Stimulated activated CD4-positive, alpha-beta T cell treated with anti-CD3 and anti-CD28 coated beads, Interleukin-1b, Interleukin-23, amount 100 ng/mL, for 1 hour (primary cell): ENCODE data around the gene PPP1R26.
"Not testable (repeated sequence)": the region's sequence is repeated elsewhere in the genome, so short reads cannot be mapped to it uniquely, and the experiment has no call there.

Source experiments
- DNase-seq, 2 donors: peaks; one replicate each; pipeline ENCODE4 v3.0.0-alpha.2; 2020; ENCODE audit warnings: low read depth in 2 of 2

Gene PPP1R26

DNA sequence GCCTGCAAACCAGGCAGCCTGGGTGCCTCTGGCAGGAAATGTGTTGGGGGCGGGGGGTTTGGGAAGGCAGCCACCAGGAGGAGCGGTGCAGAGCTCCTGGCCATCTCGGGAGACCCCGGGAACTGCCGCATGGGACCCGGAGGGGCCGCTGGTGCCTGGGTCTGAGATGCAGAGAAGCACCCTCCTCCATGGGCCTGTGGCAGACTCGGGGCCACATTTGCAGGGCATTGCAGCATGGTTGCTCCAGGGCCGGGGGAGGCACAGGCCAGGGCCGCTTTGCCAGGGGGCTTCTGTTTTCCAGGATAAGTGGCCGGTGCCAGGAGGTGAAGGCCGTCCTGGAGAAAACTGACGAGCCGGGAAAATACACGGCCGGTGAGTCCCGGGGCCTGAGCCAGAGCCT lies 43.3 kb downstream of the PPP1R26 start:
- DNase-seq = no peak

DNA sequence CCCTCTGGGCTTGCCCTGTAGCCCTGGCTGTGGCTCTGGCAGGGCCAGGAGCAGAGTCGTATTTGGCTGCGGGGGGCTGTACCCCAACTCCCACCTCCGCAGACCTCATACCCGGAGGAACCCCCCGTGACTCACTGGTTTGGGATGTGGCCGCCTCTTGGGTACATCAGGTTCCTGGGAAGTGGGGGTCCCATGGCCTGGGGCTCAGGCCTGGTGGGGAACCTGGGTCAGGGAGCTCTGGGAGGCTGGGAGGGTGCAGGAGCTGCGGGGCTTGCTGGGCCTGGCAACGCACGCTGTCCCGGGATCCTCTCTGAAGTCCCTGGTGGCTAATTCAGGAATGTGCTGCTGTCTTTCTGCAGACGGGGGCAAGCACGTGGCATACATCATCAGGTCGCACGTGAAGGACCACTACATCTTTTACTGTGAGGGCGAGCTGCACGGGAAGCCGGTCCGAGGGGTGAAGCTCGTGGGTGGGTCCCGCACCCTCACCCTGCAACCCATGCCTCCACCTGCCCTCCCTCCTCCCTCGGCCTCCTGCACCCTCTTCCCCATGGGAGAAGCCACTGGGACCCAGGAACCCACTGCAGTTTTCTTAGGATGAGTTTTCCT lies 44.0 kb downstream of the PPP1R26 start:
- DNase-seq = no peak

- no peak for DNase-seq
Measured at GRCh38 chr9:135524130-135524861, 44.7 kb downstream of the PPP1R26 start.

DNA sequence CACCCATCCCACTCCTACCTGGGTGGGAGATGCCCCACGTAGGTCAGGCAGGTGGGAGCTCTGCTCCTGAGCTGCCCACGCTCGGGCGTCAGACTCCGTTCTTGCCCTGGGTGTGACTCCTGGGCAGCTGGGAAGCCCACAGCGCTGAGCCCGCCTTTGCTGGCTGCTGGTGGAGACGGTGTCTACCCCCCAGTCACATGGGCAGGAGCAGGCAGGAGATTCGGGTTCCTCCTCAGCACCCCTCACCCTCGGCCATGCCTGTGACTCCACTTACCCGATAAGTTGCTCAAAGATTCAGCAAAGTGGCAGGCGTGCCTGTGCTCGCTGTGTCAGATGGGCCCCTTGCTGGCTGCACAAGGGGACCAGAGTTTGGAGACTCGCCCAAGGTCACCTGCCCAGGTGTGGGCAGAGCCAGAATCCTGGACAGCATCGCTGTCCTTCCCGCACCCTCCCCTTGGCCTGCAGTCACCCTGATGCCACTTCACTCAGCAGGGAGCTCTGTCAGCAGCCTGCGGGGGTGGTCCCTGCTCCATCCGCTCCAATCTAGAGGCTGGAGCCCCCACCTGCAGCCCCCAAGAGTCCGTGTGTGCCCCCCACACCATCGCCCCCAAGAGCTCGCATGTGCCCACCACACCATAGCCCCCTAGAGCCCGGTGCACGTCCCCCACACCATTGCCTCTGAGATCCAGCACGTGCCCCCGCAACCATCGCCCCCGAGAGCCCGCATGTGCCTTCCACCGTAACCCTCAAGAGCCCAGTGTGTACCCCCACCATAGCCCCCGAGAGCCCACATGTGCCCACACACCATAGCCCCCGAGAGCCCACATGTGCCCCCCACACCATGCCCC lies 45.9 kb downstream of the PPP1R26 start:
- no peak for DNase-seq

DNA sequence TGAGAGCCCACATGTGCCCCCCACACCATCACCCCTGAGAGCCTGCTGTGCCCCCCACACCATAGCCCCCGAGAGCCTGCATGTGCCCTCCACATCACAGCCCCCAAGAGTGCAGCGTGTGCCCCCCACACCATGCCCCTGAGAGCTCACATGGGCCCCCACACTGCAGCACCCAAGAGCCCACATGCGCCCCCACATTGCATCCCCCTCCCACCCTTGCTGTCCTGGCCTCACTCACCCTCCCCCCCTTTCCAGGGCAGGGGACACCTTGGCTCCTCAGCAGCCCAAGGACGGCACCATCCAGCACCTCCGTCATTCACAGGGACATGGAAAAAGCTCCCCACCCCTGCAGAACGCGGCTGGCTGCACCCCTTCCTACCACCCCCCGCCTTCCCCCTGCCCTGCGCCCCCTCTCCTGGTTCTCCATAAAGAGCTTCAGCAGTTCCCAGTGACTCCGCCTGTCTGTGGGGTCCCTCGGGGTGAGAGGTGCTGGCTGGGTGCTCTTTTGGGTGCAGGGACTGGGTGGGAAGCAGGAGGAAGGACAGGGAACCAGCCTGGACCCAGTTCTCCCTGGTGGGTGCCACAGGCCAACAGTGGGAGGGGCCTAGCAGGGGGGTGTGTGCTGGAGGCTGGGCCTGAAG lies 46.6 kb downstream of the PPP1R26 start:
- DNase-seq = no peak

DNA sequence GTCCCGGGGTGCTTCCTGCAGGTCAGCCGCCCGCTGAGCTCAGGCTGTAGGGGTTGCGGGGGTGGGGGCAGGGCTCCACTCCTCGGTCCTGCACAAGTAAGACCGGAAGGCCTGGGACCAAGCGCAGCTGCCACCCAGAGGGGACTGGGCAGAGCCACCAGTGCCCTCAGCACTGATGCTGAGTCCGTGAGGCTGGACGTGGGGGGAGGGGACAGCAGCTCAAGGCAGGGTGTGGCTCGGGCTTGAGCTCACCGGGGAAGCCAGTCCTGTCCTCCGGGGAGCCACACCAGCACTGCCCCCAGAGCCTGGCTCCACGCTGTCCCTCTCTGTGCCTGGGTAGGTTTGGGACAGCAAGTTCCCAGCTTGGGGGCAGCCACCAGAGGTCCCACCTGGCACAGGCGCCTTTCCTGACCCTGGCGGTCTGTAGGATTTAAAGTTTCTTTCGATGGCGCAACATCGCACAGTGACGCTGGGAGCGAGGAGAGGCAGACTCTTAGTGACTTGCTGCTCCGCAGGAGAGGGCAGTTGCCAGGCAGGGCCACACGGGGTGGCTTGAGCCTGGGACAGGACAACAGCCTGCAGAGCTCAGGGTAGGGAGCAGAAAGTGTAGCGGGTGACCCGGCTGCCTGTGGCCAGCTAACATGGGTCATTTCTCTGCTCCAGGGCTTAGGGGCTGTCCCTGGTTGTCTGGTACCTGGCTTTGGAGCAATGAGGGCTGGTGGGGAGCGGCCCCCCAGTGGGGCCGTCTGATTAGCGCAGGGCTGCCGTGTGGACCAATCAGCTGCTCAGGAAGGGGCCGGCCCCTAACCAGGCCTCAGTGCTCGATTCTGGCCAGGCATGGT lies 47.4 kb downstream of the PPP1R26 start:
- no peak for DNase-seq

GRCh38 chr9:135528842-135529435 lies 49.4 kb downstream of the PPP1R26 start:
- DNase-seq = not testable (repeated sequence)

DNA sequence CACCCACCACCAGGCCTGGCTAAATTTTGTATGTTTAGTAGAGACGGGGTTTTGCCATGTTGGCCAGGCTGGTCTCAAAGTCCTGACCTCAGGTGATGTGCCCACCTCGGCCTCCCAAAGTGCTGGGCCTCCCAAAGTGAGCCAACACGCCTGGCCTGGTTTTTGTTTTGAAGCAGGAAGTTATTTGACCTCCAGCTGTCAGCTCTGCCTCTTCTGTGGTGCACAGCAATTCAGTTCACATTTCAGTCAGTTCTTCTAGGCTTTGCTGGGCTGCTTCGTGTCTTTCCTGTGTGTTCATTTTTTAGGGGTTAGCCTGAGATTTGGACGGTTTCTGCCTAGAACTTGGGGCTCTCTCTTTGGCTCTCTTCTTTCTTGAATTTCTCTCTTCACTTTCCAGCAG lies 50.6 kb downstream of the PPP1R26 start:
- no peak for DNase-seq

GRCh38 chr9:135531096-135531495 lies 51.5 kb downstream of the PPP1R26 start:
- no peak for DNase-seq

GRCh38 chr9:135533113-135533512 lies 53.5 kb downstream of the PPP1R26 start:
- no peak for DNase-seq

- DNase-seq = no peak
Measured at GRCh38 chr9:135533674-135534073, 54.1 kb downstream of the PPP1R26 start.

GRCh38 chr9:135534192-135534711 lies 54.7 kb downstream of the PPP1R26 start:
- DNase-seq = not testable (repeated sequence)

GRCh38 chr9:135534826-135535225 lies 55.2 kb downstream of the PPP1R26 start:
- not testable (repeated sequence) for DNase-seq

DNA sequence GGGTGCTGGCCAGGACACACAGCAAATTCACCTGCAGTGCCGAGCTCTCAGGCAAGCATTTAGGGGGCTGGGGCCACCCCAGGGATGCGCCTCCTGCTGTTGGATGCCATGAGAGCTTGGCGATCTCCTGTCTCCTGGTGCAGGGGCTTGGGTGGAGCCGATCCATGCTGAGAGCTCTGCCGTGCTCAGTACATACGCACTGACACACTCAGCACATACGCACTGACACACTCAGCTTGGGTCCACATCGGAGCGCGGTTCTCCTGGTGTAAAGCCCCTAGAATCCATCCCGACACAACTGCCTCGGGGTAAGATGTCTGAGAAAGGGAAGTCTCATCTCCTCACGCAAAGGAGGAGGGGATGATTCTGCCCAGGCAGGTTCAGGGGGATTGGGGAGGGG lies 56.0 kb downstream of the PPP1R26 start:
- not testable (repeated sequence) for DNase-seq

DNA sequence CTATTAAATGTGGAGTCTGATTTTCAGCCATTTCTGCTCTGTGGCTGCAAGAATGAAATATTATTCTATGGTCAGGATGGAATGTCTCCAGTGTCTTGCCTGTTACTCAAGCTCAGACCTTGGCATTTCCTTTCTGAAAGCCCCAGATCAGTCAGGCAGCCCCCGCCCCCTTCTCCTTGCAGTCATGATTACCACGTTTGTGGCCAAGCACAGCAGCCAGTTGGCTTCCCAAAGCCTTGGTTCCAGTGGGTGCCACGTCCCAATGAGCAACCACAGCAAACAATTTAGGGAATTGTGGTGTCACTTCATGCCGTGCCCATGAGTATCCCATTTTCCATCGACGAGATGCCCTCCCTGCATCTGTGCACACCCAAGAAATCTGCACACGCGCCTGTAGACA lies 56.6 kb downstream of the PPP1R26 start:
- no peak for DNase-seq
